ENCODE data around the gene SAP30BP. TPM values are rescaled to one million over a fixed set of nuclear protein-coding genes. Genes with fewer than 3 reads are reported as not detected.

Gene SAP30BP
- total RNA-seq, 1 experiment from 2014 or later: 80.3 TPM

DNA sequence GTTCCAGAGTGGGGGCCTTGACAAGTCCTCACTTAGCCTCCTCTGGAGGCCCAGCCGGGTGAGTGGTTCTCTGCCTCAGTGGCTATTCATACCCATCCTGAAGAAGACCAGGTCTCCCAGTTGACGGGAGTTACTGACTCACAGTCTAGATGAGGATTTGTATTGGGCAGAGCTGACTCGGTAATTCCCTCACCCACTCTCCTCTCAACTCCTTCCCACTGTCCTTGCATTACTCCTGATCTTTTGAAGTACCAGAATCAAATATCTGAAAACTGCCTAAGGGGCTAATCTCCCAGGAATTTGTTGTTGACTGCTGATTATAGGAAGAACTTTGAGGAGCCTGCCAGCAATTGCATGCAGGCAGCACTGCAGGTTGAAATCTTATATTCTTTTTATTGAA lies 14.2 kb downstream of the SAP30BP start:
- no TSS peak for BruUV-seq (replicated peaks)
- intact Hi-C loops (cut with micrococcal nuclease; ENCODE audit: unreplicated experiment): no loop called here
- no peak overlapping the region for H2AFZ ChIP-seq
- peaks cover 61% of the 10 kb centered on the region for H3K79me2 ChIP-seq (ENCODE audit: low read depth)
- H3K4me3 ChIP-seq: no peak overlapping the region
- H3K27me3 ChIP-seq (ENCODE audit: insufficient read depth, low read depth): no peaks in the 10 kb centered on the region
- H3K9me2 ChIP-seq (ENCODE audit: insufficient read depth): no peaks in the 10 kb centered on the region
- H3K9me3 ChIP-seq (ENCODE audit: insufficient read depth, low read depth): no peaks in the 10 kb centered on the region
- peak overlapping the region; percentile 12; the same call in 1 of the 2 replicates for H3K4me2 ChIP-seq
- POLR2A ChIA-PET (ENCODE audit: unreplicated experiment): interaction anchor here (0.6 kb wide), 1 partner anchor 7 kb away, joined by 30 read pairs; no protein-coding TSS in a partner anchor
- no peak for TF ChIP-seq EZH2 (IDR thresholded peaks at IDR 0.05; ENCODE audit: low read depth)
- TF ChIP-seq, protein P1, sequence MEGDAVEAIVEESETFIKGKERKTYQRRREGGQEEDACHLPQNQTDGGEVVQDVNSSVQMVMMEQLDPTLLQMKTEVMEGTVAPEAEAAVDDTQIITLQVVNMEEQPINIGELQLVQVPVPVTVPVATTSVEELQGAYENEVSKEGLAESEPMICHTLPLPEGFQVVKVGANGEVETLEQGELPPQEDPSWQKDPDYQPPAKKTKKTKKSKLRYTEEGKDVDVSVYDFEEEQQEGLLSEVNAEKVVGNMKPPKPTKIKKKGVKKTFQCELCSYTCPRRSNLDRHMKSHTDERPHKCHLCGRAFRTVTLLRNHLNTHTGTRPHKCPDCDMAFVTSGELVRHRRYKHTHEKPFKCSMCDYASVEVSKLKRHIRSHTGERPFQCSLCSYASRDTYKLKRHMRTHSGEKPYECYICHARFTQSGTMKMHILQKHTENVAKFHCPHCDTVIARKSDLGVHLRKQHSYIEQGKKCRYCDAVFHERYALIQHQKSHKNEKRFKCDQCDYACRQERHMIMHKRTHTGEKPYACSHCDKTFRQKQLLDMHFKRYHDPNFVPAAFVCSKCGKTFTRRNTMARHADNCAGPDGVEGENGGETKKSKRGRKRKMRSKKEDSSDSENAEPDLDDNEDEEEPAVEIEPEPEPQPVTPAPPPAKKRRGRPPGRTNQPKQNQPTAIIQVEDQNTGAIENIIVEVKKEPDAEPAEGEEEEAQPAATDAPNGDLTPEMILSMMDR (conservative IDR thresholded peaks at IDR 0.05): no peak
- no peaks in the 10 kb centered on the region for H3K36me3 ChIP-seq (ENCODE audit: low read depth)
- DNase-seq: peak in 1 of 2 experiments; percentile 46
- H3K4me1 ChIP-seq (replicated peaks; ENCODE audit: insufficient read depth): peaks cover 68% of the 10 kb centered on the region
- peak overlapping the region; percentile 51; the same call in 1 of the 2 replicates for H3K27ac ChIP-seq
- peaks cover 6% of the 10 kb centered on the region; the same call in 1 of the 2 replicates for H4K20me1 ChIP-seq (ENCODE audit: insufficient read depth)
- peaks cover 47% of the 10 kb centered on the region for H3F3A ChIP-seq (ENCODE audit: insufficient read depth, low read depth)
- CTCF ChIA-PET: no interaction called here

GRCh38 chr17:75683583-75683982 lies 16.4 kb downstream of the SAP30BP start:
- Histone ChIP-seq H3K79me2 (ENCODE audit: low read depth) (peaks cover 70% of the 10 kb centered on the region), H3K4me1 (replicated peaks; ENCODE audit: insufficient read depth) (peaks cover 88% of the 10 kb centered on the region), H3F3A (ENCODE audit: insufficient read depth, low read depth) (peaks cover 58% of the 10 kb centered on the region), H4K20me1 (ENCODE audit: insufficient read depth) (no peaks in the 10 kb centered on the region), H3K27me3 (ENCODE audit: insufficient read depth, low read depth) (no peaks in the 10 kb centered on the region), H3K4me2 (peak overlapping the region; percentile 50), H3K9me3 (ENCODE audit: insufficient read depth, low read depth) (no peaks in the 10 kb centered on the region), H3K27ac (peak overlapping the region; percentile 76), H2AFZ (no peak overlapping the region), H3K36me3 (ENCODE audit: low read depth) (0 out of 2 replicates have a peak, but pooled peaks cover 4% of the 10 kb centered on the region), H3K9me2 (ENCODE audit: insufficient read depth) (no peaks in the 10 kb centered on the region), H3K4me3 (no peak overlapping the region)
- ChIA-PET CTCF (interaction anchor here (0.6 to 1.2 kb wide), 2 partner anchors 8 to 66 kb away, joined by 3 to 6 read pairs; no protein-coding TSS in a partner anchor), POLR2A (ENCODE audit: unreplicated experiment) (interaction anchor here (0.5 to 2.3 kb wide), 6 partner anchors 31 to 134 kb away, joined by 3 to 27 read pairs (median 6); partner anchors contain the start of gene ITGB4)
- intact Hi-C loops (cut with micrococcal nuclease; ENCODE audit: unreplicated experiment): no loop called here
- DNase-seq: peak; percentile 56 to 86
- no peak for TF ChIP-seq EZH2 (IDR thresholded peaks at IDR 0.05; ENCODE audit: low read depth)
- TF ChIP-seq, protein P1 (conservative IDR thresholded peaks at IDR 0.05): no peak
- BruUV-seq (replicated peaks): no TSS peak

DNA sequence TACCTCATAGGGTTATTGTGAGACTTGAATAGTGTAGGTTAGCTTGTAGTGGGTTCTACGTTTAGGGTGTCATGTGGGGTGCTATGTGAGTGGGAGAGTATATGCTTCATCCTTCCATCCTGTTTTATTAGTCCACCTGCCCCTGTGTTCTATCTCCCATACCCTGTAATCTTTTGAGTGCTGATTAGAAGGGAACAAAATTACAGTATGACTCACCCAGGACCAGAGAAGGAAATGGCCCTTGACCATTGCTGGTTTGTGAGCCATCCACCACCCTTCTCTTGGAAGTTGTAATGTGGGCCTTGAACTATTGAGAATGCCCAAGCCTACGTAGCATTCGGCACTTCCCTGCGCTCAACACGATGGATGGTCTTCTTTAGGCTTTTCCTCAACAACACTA lies 17.1 kb downstream of the SAP30BP start:
- H3K4me2 ChIP-seq: peak overlapping the region; percentile 50
- intact Hi-C loops (cut with micrococcal nuclease; ENCODE audit: unreplicated experiment): loop anchor here (2.0 kb wide), 1 partner anchor 193 kb away; no protein-coding TSS in a partner anchor
- 0 out of 2 replicates have a peak, but pooled peaks cover 4% of the 10 kb centered on the region for H3K36me3 ChIP-seq (ENCODE audit: low read depth)
- peak overlapping the region; percentile 76 for H3K27ac ChIP-seq
- peaks cover 88% of the 10 kb centered on the region for H3K4me1 ChIP-seq (replicated peaks; ENCODE audit: insufficient read depth)
- H3K9me3 ChIP-seq (ENCODE audit: insufficient read depth, low read depth): no peaks in the 10 kb centered on the region
- TF ChIP-seq, protein P1 (conservative IDR thresholded peaks at IDR 0.05): no peak
- TF ChIP-seq EZH2 (IDR thresholded peaks at IDR 0.05; ENCODE audit: low read depth): no peak
- H3K27me3 ChIP-seq (ENCODE audit: insufficient read depth, low read depth): no peaks in the 10 kb centered on the region
- ChIA-PET CTCF (interaction anchor here (0.6 kb wide), 1 partner anchor 25 kb away, joined by 5 read pairs; no protein-coding TSS in a partner anchor), POLR2A (ENCODE audit: unreplicated experiment) (interaction anchor here (0.5 to 2.3 kb wide), 4 partner anchors 30 to 135 kb away, joined by 3 to 27 read pairs (median 10); partner anchors contain the start of gene ITGB4)
- no peak for DNase-seq
- H2AFZ ChIP-seq: no peak overlapping the region
- H3K9me2 ChIP-seq (ENCODE audit: insufficient read depth): no peaks in the 10 kb centered on the region
- BruUV-seq (replicated peaks): TSS peak; percentile 77
- H3F3A ChIP-seq (ENCODE audit: insufficient read depth, low read depth): peaks cover 58% of the 10 kb centered on the region
- H3K79me2 ChIP-seq (ENCODE audit: low read depth): peaks cover 70% of the 10 kb centered on the region
- no peaks in the 10 kb centered on the region for H4K20me1 ChIP-seq (ENCODE audit: insufficient read depth)
- H3K4me3 ChIP-seq: no peak overlapping the region

All from PC-9 (cell line).